MV-4-11 (cell line): ENCODE measurements around the gene OIP5.
A peak's percentile ranks its signal among the peaks of the same experiment; 100 is the strongest.
"Not testable (repeated sequence)": the region's sequence is repeated elsewhere in the genome, so short reads cannot be mapped to it uniquely, and the experiment has no call there.

ENCODE experiments used
- DNase-seq: peaks from one replicate; lab custom pipeline; 2025; lab: John Stamatoyannopoulos, UW

The OIP5 gene

DNA sequence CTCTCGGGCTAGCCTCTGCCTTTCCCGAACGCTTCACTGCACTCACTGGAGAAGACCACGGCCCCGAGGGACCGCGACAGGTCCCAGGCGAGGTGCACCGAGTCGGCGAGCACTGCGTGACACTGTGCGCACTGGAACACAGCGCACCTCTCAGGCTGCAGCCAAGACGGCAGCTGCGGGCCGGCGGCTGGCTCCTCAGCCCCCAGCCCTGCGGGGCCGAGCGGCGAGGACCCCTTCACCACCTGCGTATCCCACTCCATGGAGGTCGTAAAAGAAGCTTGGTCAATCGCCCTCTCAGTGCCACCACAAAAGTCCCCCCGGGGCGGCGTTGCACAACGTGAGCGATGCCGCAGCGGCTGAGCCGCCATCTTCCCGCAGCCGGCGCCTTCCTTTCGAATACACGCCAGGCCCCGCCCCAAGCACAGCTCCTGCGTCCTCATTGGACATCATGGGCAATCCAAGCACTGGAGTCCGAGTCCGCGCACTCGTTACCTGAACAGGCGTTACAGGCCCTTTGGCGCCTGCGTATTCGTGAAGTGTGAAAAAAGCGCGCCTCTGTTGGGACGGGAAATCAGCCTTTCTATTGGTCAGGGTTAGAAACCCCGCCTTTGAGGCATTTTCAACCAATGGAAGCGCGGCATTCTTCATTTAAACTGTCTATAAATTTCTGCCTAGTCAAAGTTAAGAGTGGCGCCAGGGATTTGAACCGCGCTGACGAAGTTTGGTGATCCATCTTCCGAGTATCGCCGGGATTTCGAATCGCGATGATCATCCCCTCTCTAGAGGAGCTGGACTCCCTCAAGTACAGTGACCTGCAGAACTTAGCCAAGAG lies at the start of gene OIP5, which contains the start of gene NUSAP1:
TSS of gene OIP5 (minus strand) at position 398 of the 832 bp plus-strand sequence. CDS start at position 368, 30 bp downstream.
TSS of gene NUSAP1 (plus strand) at position 688 of the 832 bp plus-strand sequence. CDS start at position 765, 77 bp downstream.
- DNase-seq = peak; percentile 100

- DNase-seq = no peak
Observed at GRCh38 chr15:41377978-41378377, 45.6 kb upstream of the OIP5 start.

- no peak for DNase-seq
Observed at GRCh38 chr15:41367418-41367817, 35.0 kb upstream of the OIP5 start.

GRCh38 chr15:41354371-41354770 lies 22.0 kb upstream of the OIP5 start:
- no peak for DNase-seq

- no peak for DNase-seq
Observed at GRCh38 chr15:41350057-41350717, 17.8 kb upstream of the OIP5 start.

- DNase-seq = no peak
Observed at GRCh38 chr15:41347236-41347635, 14.8 kb upstream of the OIP5 start.

- DNase-seq = no peak
Observed at GRCh38 chr15:41341519-41341918, 9.1 kb upstream of the OIP5 start.

DNA sequence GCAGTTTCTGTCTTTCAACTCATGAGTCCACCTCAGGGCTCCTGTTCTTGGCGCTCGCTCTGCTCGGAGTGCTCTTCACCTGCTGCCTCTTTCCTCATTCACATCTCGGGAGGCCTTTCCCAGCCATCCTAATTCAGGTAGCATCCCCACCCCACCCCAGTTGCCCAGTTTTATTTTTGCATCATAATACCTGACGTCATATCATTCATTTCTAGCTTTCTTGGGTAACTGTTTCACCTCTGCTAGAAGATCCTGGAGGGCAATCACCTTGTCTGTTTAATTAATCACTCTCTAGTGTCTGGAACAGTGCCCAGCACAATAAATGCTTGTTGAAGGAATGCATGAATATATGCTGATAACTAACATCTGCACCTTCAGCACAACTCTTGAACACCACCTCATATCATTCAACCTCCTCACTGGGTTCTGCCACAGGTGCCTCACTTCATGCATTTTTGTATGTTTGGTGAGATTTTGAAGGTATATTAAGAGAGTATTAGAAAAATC lies 7.9 kb upstream of the OIP5 start:
- no peak for DNase-seq

DNA sequence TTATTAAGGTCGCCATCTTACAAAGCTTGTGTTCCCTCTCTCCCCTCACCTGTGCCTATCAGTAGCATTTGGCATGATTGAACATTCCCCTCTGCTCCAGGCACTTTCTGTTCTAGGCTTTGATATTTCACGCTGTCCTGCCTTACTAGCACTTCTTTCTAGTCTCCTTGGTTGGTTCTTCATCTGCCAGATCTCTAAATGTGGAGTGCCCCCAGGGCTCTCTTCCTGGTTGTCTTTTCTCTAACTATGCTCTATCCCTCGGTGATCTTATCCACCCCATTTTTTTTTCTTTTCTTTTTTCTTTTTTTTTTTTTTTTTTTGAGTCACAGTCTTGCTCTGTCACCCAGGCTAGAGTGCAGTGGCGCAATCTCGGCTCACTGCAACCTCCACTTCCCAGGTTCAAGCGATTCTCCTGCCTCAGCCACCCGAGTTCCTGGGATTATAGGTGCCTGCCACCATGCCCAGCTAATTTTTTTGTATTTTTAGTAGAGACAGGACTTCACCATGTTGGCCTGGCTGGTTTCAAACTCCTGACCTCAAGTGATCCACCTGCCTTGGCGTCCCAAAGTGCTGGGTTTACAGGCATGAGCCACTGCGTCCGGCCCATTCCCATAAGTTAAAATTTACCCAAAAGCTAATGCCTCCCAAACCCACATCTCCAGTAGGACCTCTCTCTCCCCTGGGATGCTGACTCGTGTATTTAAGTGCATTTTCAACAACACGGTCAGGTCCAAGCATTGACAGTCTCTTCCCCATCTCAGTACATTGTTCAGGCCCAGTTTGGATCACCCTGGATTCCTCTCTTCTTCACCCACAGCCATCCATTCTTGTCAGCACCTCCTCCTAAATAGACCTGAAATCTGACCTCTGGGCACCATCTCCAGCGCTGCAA lies 5.5 kb upstream of the OIP5 start:
- no peak for DNase-seq

- no peak for DNase-seq
Observed at GRCh38 chr15:41337047-41337446, 4.7 kb upstream of the OIP5 start.

DNA sequence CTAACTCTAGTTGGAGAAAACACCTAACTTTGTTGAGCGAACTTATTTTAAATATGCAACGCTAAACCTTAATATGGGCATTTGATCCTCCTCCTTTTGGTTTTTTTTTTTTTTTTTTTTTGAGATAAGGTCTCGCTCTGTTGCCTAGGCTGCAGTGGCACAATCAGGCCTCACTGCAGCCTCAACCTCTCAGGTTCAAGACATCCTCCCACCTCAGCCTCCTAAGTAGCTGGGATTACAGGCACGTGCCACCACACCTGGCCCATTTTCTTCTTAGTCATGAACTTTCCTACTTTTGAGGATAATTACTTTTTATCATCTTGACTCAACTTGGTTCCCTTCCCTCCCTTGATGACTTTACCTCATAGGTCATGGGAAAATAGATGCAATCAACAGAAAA lies 4.2 kb upstream of the OIP5 start:
- no peak for DNase-seq

DNA sequence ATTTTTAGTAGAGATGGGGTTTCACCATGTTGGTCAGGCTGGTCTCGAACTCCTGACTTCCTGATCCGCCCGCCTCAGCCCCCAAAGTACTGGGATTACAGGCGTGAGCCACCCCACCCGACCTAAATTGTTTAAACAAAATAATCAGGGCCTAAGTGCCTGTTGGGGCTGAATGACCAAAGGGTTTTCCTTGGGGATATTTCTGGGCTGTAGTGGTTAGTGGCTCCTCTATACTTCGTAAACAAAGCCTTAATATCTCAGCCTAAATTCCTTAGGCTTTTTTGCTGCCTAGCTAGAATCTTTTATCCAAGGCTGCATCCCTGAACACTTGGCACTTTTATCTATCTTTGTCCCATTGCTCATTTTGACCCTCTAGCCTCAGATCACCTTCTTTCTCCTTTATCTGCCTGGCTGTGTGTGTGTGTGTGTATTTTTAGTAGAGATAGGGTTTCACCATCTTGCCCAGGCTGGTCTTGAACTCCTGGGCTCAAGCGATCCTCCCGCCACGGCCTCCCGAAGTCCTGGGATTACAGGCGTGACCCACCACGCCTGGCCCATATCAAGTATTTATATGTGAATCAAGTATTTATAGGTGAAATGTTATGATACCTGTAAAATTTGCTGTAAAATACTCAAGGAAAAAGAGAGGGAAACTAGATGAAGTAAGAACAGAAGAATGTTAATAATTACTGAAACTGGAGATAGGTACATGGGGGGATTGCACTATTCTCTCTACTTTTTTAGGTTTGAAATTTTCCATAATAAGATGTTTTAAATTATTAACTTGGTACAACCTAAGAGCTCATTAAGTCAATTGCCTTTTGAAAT lies 2.1 kb upstream of the OIP5 start:
- no peak for DNase-seq

- peak; percentile 64 for DNase-seq
Observed at GRCh38 chr15:41333026-41333562, 703 bp upstream of the OIP5 start.

- no peak for DNase-seq
Observed at GRCh38 chr15:41331833-41332193, 578 bp downstream of the OIP5 start.

DNA sequence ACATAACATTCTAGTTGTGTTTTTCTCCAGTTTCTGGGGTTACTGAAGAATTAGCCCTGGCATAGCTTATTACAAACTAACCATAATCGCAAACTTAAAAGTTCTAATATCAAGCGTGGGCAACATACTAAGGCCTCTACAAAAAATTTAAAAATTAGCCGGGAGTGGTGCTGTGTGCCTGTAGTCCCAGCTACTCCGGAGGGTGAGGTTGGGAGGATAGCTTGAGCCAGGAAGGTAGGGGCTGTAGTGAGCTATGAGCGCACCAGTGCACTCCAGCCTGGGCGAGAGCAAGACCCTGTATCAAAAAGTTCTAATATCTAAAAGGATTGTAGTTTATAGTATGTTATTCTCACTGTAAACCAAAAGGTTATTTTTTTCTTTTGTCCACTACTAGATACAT lies 1.1 kb downstream of the OIP5 start:
- DNase-seq = no peak

- DNase-seq = no peak
Observed at GRCh38 chr15:41323611-41324010, 8.8 kb downstream of the OIP5 start.

DNA sequence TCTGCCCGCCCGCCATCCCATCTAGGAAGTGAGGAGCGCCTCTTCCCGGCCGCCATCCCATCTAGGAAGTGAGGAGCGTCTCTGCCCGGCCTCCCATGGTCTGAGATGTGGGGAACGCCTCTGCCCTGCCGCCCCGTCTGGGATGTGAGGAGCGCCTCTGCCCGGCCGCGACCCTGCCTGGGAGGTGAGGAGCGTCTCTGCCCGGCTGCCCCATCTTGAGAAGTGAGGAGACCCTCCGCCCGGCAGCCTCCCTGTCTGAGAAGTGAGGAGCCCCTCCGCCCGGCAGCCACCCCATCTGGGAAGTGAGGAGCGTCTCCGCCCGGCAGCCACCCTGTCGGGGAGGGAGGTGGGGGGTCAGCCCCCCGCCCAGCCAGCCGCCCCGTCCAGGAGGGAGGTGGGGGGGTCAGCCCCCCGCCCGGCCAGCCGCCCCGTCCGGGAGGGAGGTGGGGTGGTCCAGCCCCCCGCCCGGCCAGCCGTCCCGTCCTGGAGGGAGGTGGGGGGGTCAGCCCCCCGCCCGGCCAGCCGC lies 11.5 kb downstream of the OIP5 start:
- DNase-seq = not testable (repeated sequence)

DNA sequence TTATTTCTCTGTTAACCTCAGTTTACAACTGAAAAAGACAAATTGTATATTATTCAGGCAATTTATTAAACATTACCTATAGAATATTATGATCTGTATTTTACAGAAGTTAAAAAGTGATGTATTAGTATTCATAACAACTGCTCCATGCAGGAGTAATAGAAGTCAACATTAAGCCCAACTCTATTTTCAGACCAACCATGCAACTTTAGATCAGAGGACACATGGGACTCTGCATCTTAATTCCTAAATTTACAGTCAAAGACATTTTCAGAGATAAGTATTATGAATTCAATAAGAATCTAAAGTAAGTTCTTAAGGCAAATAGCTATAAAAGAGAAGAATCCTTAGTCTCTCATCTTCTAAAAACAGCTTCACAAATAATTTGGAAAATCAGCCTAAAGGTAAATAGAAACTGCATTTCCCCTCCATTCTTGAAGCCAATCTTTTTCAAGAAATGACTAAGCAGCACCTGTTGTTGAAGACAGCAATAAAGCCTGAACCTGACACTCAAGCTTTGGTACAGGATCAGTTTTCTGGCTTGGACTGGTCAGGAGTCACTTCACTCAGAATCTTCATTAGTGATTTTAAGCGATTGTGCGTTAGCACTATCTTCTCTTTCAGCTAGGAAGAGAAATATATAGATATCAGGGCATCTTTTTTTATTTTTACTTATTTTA lies 23.0 kb downstream of the OIP5 start:
- DNase-seq = no peak

GRCh38 chr15:41307679-41308078 lies 24.7 kb downstream of the OIP5 start:
- no peak for DNase-seq

GRCh38 chr15:41304149-41304770 lies 28.1 kb downstream of the OIP5 start:
- peak; percentile 49 for DNase-seq
